Activated CD4-positive, alpha-beta memory T cell treated with anti-CD3 and anti-CD28 coated beads for 36 hours (primary cell): ENCODE data around the gene TCAP. TPM values are rescaled to one million over a fixed set of nuclear protein-coding genes. Genes with fewer than 3 reads are reported as not detected.

Source experiments
- CTCF ChIA-PET: fragments of 350-600 bp; sonication (Branson Sonifier 250); formaldehyde crosslinking; loops from one replicate; lab custom pipeline; 2021; ENCODE audit warnings: antibody characterized with exemption, inconsistent platforms; lab: Charles Lee
- POLR2A ChIA-PET: fragments of 350-600 bp; sonication (Branson Sonifier 250); formaldehyde crosslinking; loops from one replicate; lab custom pipeline; 2021; ENCODE audit warnings: antibody characterized with exemption; lab: Charles Lee
- DNase-seq: peaks from one replicate; pipeline ENCODE4 v3.0.0-alpha.2; 2020
- H3K27ac Mint-ChIP-seq: one replicate; pipeline ENCODE4 v1.8.0; 2021; ENCODE audit warnings: mixed read lengths
- H3K27me3 Mint-ChIP-seq: one replicate; pipeline ENCODE4 v1.8.0; 2021; ENCODE audit warnings: mixed read lengths
- H3K36me3 Mint-ChIP-seq: one replicate; pipeline ENCODE4 v1.8.0; 2021; ENCODE audit warnings: mixed read lengths
- H3K4me1 Mint-ChIP-seq: one replicate; pipeline ENCODE4 v1.8.0; 2021; ENCODE audit warnings: low read depth, mixed read lengths
- H3K4me3 Mint-ChIP-seq: one replicate; pipeline ENCODE4 v1.8.0; 2021; ENCODE audit warnings: mild to moderate bottlenecking, mixed read lengths
- H3K9me3 Mint-ChIP-seq: one replicate; pipeline ENCODE4 v1.8.0; 2021; ENCODE audit warnings: mixed read lengths
- intact Hi-C: fragments of 100-400 bp; cut with micrococcal nuclease; formaldehyde crosslinking; loops from one replicate; pipeline ENCODE4 v1.15.1; 2023
- total RNA-seq, 2 experiments: library from RNA; stranded (reverse); gene quantifications; one replicate each; pipeline ENCODE4 v1.2.3, GENCODE V29; 2021

The TCAP gene
- total RNA-seq, 2 experiments from 2014 or later, result 0.80 to 0.90 TPM

DNA sequence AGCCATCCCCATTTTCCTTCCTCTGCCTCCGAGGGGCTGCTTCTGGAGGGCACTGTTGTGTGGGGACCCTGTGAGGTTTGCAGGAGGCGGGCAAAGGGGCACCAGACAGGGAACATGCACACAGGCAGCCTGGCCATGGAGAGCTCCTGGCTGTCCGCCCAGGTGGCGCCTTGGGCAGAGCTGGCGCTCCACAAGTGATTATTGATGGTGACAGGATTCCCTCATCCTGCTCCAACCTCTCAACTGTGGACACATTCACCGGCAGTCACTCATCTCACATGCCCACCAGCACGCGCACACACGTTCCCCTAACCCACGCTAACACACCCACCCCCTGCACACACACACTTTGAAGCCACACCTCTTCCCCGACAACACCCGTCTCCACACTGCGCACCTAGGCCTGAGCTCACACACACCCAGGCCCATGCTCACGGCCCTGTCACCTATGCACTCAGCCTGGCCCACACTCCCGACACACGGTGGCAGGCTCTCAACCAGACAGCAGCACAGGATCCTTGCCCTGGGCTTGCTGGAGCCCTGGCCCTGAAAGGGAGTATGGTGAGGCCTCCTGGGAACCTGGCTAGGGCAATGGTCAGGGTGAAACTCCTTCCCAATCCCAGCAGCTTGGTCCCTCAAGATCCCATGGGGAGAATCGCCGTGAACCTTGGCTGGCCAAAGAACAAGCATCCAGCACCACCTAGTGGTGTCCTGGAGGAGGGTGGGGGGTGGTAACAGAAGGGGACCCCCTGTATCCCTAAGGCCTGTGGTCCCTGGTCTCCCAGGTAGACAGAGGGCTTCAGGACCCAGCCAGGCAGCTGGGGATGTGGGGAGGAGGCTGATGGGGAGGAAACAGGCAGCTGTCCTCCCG, 6.7 kb downstream of the TCAP start:
- CTCF ChIA-PET, result interaction anchor here (1.2 to 6.5 kb wide), 7 partner anchors 7 to 124 kb away, joined by 3 to 57 read pairs (median 6); partner anchors contain the start of gene MIEN1
- Mint-ChIP-seq H3K4me1 (peaks cover 26% of the 10 kb centered on the region), H3K27me3 (peaks cover 13% of the 10 kb centered on the region), H3K36me3 (no peaks in the 10 kb centered on the region), H3K9me3 (no peaks in the 10 kb centered on the region), H3K27ac (no peak overlapping the region), H3K4me3 (no peak overlapping the region)
- POLR2A ChIA-PET, result no interaction called here
- DNase-seq, result peak; percentile 28
- intact Hi-C loops, result no loop called here

DNA sequence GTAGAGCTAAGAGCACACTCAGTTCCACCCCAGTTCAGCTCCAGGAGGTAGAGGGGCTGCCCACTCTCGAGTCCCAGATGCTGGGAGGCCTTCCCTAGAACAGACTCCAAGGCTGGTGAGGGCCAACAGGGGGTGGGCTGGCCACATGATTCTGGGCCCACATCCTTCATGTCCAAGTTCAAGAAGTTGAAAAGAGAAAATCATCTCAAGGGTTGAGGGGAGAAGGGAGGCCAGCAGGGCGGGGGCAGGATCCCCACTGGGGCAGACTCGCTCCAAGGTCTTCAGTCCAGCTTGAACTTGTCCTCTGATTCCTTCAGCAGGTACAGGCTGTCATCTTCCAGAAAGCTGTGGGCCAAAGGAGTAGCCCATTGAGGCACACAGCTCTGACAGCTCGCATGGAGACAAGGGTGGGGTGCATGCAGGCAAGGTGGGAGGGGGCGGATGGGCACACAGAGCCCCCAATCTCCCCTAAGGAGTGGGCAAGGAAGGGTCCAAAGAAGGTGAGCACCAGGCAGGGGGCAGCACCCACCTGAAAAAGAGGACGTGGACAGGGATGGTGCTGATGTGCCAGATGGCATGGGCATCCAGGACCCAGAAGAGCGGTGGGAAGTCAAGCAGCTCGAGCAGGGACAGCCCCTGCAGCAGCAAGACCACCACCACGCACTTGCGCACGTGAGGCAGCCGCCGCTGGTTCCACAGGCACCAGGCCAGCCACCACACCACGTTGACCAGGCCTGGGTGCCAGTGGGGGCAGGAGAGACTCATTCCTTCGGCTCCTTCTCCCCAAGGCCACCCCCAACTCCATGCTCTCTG, 7.6 kb downstream of the TCAP start:
- ChIA-PET CTCF (interaction anchor here (1.3 to 6.5 kb wide), 4 partner anchors 15 to 51 kb away, joined by 3 to 57 read pairs (median 10); partner anchors contain the start of gene PGAP3), POLR2A (no interaction called here)
- no peak overlapping the region for H3K27ac Mint-ChIP-seq
- no peaks in the 10 kb centered on the region for H3K9me3 Mint-ChIP-seq
- peaks cover 34% of the 10 kb centered on the region for H3K4me1 Mint-ChIP-seq
- no peak for DNase-seq
- no peak overlapping the region for H3K4me3 Mint-ChIP-seq
- H3K36me3 Mint-ChIP-seq, result no peaks in the 10 kb centered on the region
- intact Hi-C loops, result no loop called here
- peaks cover 11% of the 10 kb centered on the region for H3K27me3 Mint-ChIP-seq

DNA sequence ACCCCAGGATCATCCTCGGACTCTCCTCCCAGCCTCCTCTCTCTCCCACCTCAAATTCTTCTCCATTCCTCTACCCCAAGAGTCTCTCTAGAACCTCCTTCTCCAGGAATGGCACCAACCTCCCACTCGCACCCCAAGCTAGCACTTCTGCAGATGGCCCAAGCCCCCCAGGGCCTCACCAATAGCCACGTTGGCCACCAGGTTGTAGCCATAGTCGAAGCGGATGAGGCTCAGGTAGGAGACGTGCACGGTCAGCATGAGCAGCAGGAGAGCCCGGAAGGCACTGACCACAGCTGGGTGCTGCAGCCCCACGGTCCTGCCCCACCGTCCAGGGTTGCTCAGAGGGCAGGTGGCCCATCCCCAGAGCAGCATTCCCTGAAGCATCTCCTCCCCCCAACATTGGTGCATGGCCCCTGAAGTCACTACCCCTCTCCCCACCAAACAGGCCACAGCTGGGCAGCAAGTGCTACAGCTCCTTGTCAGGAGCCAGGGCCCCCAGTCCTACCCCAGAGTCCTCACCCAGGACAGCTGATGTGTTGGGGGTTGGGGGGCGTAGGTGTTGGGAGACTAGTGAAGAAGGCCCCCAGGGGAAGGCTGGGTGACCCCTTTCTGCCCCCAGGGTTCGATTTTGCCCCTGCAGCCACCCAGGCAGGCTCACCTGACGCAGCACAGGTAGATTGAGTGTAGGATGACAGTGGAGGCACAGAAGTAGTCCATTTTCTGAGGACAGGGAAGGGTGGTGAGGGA, 8.4 kb downstream of the TCAP start:
- POLR2A ChIA-PET, result no interaction called here
- Mint-ChIP-seq H3K4me1 (peaks cover 37% of the 10 kb centered on the region), H3K36me3 (no peaks in the 10 kb centered on the region), H3K9me3 (no peaks in the 10 kb centered on the region), H3K4me3 (no peak overlapping the region), H3K27me3 (peaks cover 10% of the 10 kb centered on the region), H3K27ac (no peak overlapping the region)
- CTCF ChIA-PET, result interaction anchor here (1.3 to 6.5 kb wide), 3 partner anchors 14 to 52 kb away, joined by 3 to 57 read pairs (median 3); partner anchors contain the start of gene PGAP3
- DNase-seq, result no peak
- intact Hi-C loops, result no loop called here

DNA sequence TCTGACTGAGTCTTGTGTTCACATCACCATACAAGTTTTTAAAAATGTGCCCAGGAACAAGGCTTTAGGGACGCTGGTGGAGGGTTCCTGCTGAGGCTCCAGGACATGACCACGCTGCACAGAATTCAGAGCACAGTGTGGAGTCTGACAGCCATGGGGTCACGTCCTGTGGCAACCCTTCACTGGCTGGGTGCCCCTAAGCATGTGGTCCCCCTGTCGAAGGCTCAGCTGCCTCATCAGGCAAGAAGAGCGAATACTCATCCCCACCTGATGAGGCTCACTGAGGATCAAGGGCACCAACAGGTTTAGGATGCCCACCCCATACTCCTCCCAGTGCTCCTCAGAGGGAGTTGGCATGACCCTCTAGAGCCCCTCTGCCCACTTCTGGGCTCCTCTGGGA, 9.0 kb downstream of the TCAP start:
- H3K27me3 Mint-ChIP-seq, result peaks cover 7% of the 10 kb centered on the region
- CTCF ChIA-PET, result interaction anchor here (1.4 to 6.5 kb wide), 3 partner anchors 14 to 52 kb away, joined by 3 to 57 read pairs (median 19); partner anchors contain the start of gene PGAP3
- DNase-seq, result no peak
- POLR2A ChIA-PET, result no interaction called here
- H3K4me1 Mint-ChIP-seq, result peaks cover 41% of the 10 kb centered on the region
- no peak overlapping the region for H3K27ac Mint-ChIP-seq
- H3K36me3 Mint-ChIP-seq, result no peaks in the 10 kb centered on the region
- no peaks in the 10 kb centered on the region for H3K9me3 Mint-ChIP-seq
- no peak overlapping the region for H3K4me3 Mint-ChIP-seq
- intact Hi-C loops, result no loop called here

DNA sequence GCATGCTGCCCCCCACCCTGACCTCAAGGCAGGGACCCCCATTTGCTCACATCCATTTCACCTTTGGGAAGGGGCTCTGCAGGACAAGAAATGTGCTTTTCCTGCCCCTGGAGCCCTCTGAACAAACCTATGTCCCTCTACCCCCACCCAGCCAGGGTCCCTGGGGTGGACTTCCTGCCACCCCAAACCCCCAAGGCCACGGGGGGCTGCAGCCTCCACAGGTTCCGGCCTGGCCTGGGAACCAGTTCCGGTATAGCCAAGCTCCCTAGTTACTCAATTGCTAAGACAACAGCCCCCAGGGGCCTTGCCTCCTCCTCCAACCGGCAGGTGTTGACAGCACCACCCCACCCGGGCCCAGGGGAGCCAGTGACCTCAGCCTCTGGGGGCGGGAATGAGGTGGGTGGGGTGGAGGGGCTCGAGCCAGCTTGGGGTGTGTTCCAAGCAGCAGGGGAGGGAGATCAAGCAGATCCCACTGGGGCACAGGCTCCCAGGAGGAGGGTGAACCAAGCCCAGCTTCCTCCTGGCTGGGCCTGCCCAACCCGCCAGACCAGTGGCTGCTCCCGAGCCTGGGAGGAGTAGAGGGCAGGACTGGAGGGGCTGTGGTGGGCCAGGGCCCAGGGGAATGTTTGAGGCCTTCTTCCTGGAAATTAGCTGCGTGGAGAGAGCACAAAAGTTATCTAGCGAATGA, 9.7 kb downstream of the TCAP start:
- Mint-ChIP-seq H3K4me1 (peaks cover 47% of the 10 kb centered on the region), H3K4me3 (no peak overlapping the region)

DNA sequence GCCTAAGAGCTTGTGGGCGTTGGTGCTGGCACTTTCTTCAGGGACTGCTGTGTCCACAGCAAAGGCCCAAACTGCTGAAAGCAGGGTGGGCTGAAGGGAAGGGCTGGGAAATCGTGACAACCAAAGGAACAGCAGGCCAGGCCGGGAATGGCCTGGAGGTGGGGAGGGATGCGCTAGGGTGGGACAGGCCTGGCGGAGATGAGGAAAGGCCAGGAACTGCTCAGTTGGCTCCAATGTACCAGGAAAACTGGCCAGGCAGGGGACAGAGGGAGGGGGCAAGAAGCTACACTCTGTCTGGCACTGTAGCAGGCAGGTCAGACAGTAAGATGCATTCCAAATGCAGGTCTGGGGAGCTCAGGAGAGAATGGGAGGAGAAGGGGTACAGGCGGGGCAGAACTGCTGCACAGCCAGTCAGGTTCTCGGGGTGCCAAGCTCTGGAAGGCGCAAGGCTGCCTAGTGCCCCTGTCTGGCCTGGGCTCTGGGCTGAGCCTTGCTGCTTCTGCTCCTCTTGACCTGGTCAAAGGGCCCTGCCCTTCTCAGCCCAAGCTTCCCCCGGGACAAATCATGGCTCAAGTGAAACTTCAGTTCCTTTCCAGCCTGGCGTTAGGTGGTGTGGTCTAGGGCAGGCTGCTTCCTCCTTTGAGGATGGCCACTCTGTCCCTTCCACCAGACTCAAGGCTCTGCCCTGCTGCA, 10.4 kb downstream of the TCAP start:
- Mint-ChIP-seq H3K27me3 (peaks cover 2% of the 10 kb centered on the region), H3K27ac (peak overlapping the region; percentile 19), H3K4me3 (no peak overlapping the region), H3K9me3 (no peaks in the 10 kb centered on the region), H3K4me1 (peaks cover 54% of the 10 kb centered on the region), H3K36me3 (no peaks in the 10 kb centered on the region)
- no peak for DNase-seq
- intact Hi-C loops, result no loop called here
- POLR2A ChIA-PET, result interaction anchor here (0.7 to 1.2 kb wide), 2 partner anchors 12 to 55 kb away, joined by 3 to 4 read pairs; partner anchors contain the start of genes MIEN1 and PGAP3
- CTCF ChIA-PET, result interaction anchor here (1.0 to 4.3 kb wide), 4 partner anchors 10 to 55 kb away, joined by 4 to 19 read pairs (median 4); partner anchors contain the start of genes MIEN1 and TCAP

More for the DNA sequence above, 9.7 kb downstream of the TCAP start:
- H3K27me3 Mint-ChIP-seq, result peaks cover 2% of the 10 kb centered on the region
- intact Hi-C loops, result no loop called here
- H3K36me3 Mint-ChIP-seq, result no peaks in the 10 kb centered on the region
- no peak for DNase-seq
- no peak overlapping the region for H3K27ac Mint-ChIP-seq
- ChIA-PET CTCF (interaction anchor here (1.9 to 4.3 kb wide), 2 partner anchors 9 to 21 kb away, joined by 5 to 19 read pairs; partner anchors contain the start of gene TCAP), POLR2A (interaction anchor here (0.7 kb wide), 1 partner anchor 13 kb away, joined by 4 read pairs; the partner anchor contains the start of gene PGAP3)
- no peaks in the 10 kb centered on the region for H3K9me3 Mint-ChIP-seq

DNA sequence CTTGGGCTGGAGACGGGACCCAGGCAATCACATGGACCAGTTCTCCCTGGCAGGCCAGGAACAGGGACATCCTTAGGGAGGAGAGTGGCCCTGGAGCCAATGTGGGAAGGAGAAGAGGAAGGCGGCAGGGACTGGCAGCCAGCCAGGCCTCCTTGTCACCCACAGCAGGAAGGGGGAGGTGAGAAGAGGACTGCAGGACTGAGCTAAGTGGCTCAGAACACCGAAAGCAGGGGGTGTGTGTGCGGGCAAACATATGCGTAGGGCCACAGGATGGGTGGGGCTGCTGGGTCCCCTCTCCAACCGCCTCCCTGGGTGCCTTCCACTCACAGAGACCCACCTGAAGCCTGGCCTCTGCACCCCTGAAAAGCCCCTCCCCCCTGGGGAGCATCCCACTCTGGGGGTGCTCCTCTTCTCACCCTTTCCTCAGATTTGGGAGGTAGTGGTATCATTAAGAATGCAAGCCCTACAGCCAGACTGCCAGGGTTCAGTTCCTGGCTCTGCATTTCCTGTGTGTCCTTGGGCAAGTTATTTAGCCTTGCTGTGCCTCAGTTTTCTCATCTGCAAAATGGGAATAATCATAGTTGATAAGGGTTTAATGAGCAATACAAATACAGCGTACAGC, 11.2 kb downstream of the TCAP start:
- peak; percentile 67 for DNase-seq
- H3K36me3 Mint-ChIP-seq, result no peaks in the 10 kb centered on the region
- peak overlapping the region; percentile 19 for H3K27ac Mint-ChIP-seq
- H3K9me3 Mint-ChIP-seq, result no peaks in the 10 kb centered on the region
- peaks cover 61% of the 10 kb centered on the region for H3K4me1 Mint-ChIP-seq
- intact Hi-C loops, result no loop called here
- ChIA-PET CTCF (interaction anchor here (1.0 to 4.3 kb wide), 4 partner anchors 10 to 54 kb away, joined by 4 to 19 read pairs (median 4); partner anchors contain the start of genes MIEN1 and TCAP), POLR2A (interaction anchor here (1.2 kb wide), 1 partner anchor 54 kb away, joined by 3 read pairs; the partner anchor contains the start of gene MIEN1)
- no peak overlapping the region for H3K4me3 Mint-ChIP-seq
- H3K27me3 Mint-ChIP-seq, result peaks cover 2% of the 10 kb centered on the region

DNA sequence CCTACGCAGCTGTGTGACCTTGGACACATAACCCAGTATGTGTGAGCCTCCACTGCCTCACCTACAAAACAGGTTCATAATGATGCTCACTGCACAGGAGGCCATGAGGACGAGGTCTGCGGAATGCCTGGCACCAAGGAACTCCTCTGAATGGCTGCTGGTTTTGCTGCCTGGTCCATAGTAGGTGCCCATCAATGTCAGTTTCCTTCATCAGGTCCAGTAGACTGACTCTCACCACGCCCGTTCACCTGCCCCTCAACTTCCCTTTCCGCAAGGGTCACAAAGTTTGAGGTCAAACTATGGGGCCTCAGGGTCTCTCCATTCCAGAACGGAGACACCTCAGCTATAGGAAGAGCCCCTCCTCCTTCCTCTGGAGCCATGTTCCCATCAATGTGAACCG, 11.9 kb downstream of the TCAP start:
- H3K27ac Mint-ChIP-seq, result no peak overlapping the region
- POLR2A ChIA-PET, result interaction anchor here (1.6 kb wide), 1 partner anchor 11 kb away, joined by 8 read pairs; the partner anchor contains the start of gene PGAP3
- intact Hi-C loops, result no loop called here
- H3K9me3 Mint-ChIP-seq, result no peaks in the 10 kb centered on the region
- no peaks in the 10 kb centered on the region for H3K27me3 Mint-ChIP-seq
- DNase-seq, result no peak
- CTCF ChIA-PET, result interaction anchor here (1.3 to 4.3 kb wide), 2 partner anchors 11 to 23 kb away, joined by 3 to 19 read pairs; no protein-coding TSS in a partner anchor
- H3K4me1 Mint-ChIP-seq, result peaks cover 59% of the 10 kb centered on the region
- no peak overlapping the region for H3K4me3 Mint-ChIP-seq
- H3K36me3 Mint-ChIP-seq, result no peaks in the 10 kb centered on the region

DNA sequence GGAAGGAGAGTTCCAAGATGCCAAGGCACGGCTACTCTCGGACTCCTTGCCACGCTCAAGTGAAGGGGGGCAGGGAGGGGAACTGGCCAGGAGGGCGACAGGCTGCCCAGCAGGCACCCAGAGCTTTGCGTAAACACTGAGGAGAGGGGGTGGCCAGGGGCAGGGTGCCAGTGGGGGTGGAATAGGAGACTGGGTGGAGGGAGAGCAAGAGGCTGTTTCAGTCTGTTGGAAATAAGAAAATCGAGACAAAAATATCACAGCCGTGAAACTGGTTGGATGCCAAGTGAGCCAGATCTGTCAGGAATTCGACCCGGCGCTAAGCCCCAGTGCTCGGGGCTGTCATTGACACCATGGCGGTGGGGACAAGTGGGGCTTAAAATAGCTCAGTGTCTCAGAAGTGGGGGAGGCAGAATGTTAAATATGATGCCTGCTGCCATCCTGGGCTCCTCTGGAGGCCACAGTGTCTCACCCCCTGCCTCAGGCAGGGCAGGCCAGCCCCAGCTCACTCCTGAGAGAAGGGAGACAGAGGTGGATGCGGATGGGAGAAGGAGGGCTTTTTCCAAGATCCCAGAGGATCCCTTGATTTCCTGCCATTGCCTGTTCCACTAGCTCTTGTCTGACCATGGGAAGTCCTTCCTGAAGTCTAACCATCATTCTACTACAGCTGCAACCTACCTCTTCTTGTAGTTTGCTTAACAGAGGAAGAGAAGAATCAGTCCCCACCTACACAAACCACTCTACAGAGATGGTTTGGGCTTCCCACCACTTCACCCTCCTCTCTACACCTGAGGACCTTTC, 12.6 kb downstream of the TCAP start:
- CTCF ChIA-PET, result interaction anchor here (1.3 to 4.3 kb wide), 5 partner anchors 9 to 184 kb away, joined by 3 to 19 read pairs (median 4); partner anchors contain the start of genes PGAP3 and PNMT
- no peak for DNase-seq
- peaks cover 59% of the 10 kb centered on the region for H3K4me1 Mint-ChIP-seq
- intact Hi-C loops, result loop anchor here (2.0 kb wide), 1 partner anchor 19 kb away; no protein-coding TSS in a partner anchor
- H3K36me3 Mint-ChIP-seq, result peaks cover 2% of the 10 kb centered on the region
- POLR2A ChIA-PET, result interaction anchor here (1.1 to 1.6 kb wide), 2 partner anchors 10 to 13 kb away, joined by 3 to 8 read pairs; partner anchors contain the start of genes PGAP3 and TCAP
- no peak overlapping the region for H3K27ac Mint-ChIP-seq
- no peaks in the 10 kb centered on the region for H3K9me3 Mint-ChIP-seq
- H3K4me3 Mint-ChIP-seq, result no peak overlapping the region
- no peaks in the 10 kb centered on the region for H3K27me3 Mint-ChIP-seq
